Ovary (tissue), 9 donors: ENCODE data around the gene KRTAP5-7. TPM values are rescaled to one million over a fixed set of nuclear protein-coding genes. Genes with fewer than 3 reads are reported as not detected.

Experiments
- DNase-seq, 5 donors: peaks; one replicate each; pipeline ENCODE4 v3.0.0-alpha.2; 2019 to 2020
- H3K27ac ChIP-seq, 2 donors: fragments of 200-600 bp; one replicate each; pipeline versions ENCODE4 v1.5.1 to v1.8.0; 2019 to 2022
- H3K27me3 ChIP-seq: fragments of 200-600 bp; one replicate; pipeline ENCODE4 v1.8.0; 2022
- H3K36me3 ChIP-seq: fragments of 200-600 bp; sonication (generic); one replicate; pipeline ENCODE4 v1.5.1; 2019
- H3K4me1 ChIP-seq: one replicate; pipeline ENCODE4 v1.8.1; 2013; ENCODE audit warnings: mild to moderate bottlenecking, moderate library complexity; ENCODE audit not compliant: insufficient read depth
- H3K4me3 ChIP-seq: fragments of 200-600 bp; sonication (generic); one replicate; pipeline ENCODE4 v1.5.1; 2017
- H3K9me3 ChIP-seq, 2 donors: fragments of 200-600 bp in 1 of 2; sonication (generic) in 1 of 2; one replicate each; pipeline versions ENCODE4 v1.5.1 to v1.8.1; 2013 to 2019; ENCODE audit warnings: mild to moderate bottlenecking in 1 of 2, moderate library complexity in 1 of 2
- EP300 ChIP-seq: sonication (generic); formaldehyde crosslinking; IDR thresholded peaks from one replicate; pipeline ENCODE4 v1.6.1; 2017; ENCODE audit warnings: antibody characterized with exemption
- POLR2A ChIP-seq: fragments of 450-650 bp; IDR thresholded peaks from one replicate; pipeline ENCODE4 v1.6.1; 2017; ENCODE audit warnings: antibody characterized with exemption, mild to moderate bottlenecking, moderate library complexity
- WGBS, 3 donors: extraction: QIAGEN DNeasy Blood & Tissue Kit in 1 of 3; methylation state at CpG; one replicate each; pipeline versions ENCODE4 v1.1.5 to v1.1.7; 2013 to 2017; 5-methylcytosine and 5-hydroxymethylcytosine counted together
- intact Hi-C, 4 donors: fragments of 100-400 bp; cut with DNase I; formaldehyde crosslinking; loops; one replicate each; pipeline versions ENCODE4 v1.11.0 to v1.15.1; 2022 to 2023
- polyA plus RNA-seq, 2 donors: library from polyadenylated mRNA; stranded (reverse); fragments of 200-250 nt in 1 of 2; fragments of 350-450 nt in 1 of 2; fragmentation: Illumina TruSeq in 1 of 2; extraction: RNeasy Lipid Tissue Mini Kit (QIAGEN cat#74804) in 1 of 2; gene quantifications; one replicate each; pipeline ENCODE4 v1.2.3, GENCODE V29; 2013 to 2014
- total RNA-seq, 7 donors: library from RNA; depleted of rRNA in 2 of 7; stranded (reverse); fragments of >200 nt in 2 of 7; fragmentation: NEBNext Ultra II Directional in 3 of 7; extraction: Animal tissue kit (Norgen Biotek cat#: 25700) in 3 of 7; gene quantifications; one replicate each; pipeline versions ENCODE4 v1.1.0 to v1.2.4, GENCODE V29; 2016 to 2023
- TF ChIP-seq, protein P1 (sequence below), 3 donors: fragments of 450-650 bp in 2 of 3; fragments of 200-600 bp in 1 of 3; IDR thresholded peaks; one replicate each; pipeline versions ENCODE4 v1.5.1 to v1.8.0; 2016 to 2022; ENCODE audit warnings: antibody characterized with exemption in 3 of 3, mild to moderate bottlenecking in 1 of 3
- donor health status: DM: no; HTN: no; CAD: no; lungs with moderate emphysema.
- donor health status: DM: no; HTN: no; CAD: no.
- donor health status: Bipolar disorder and iron deficiency.
- donor health status: DM: yes; HTN: yes; CAD: no.
- donor health status: DM: no; HTN: no; CAD: no.
- donor health status: DM: yes; HTN: yes; CAD: no.

Gene KRTAP5-7
- total and polyA plus RNA-seq, 9 donors = 0.22 to 0.27 (median 0.23) TPM; not detected in 5

- H3K27me3 ChIP-seq = no peaks in the 10 kb centered on the region
- H3K9me3 ChIP-seq = no peaks in the 10 kb centered on the region
- no peak overlapping the region for H3K4me3 ChIP-seq
- no peak overlapping the region for H3K27ac ChIP-seq
- peaks cover 13% of the 10 kb centered on the region for H3K4me1 ChIP-seq
- 88 to 94% (median 90%) methylated on average over 9 of the region's 9 CpGs for WGBS, 3 donors
- DNase-seq = no peak
- intact Hi-C loops = no loop called here
- no peaks in the 10 kb centered on the region for H3K36me3 ChIP-seq
- TF ChIP-seq EP300 = no peak
- TF ChIP-seq, protein P1, sequence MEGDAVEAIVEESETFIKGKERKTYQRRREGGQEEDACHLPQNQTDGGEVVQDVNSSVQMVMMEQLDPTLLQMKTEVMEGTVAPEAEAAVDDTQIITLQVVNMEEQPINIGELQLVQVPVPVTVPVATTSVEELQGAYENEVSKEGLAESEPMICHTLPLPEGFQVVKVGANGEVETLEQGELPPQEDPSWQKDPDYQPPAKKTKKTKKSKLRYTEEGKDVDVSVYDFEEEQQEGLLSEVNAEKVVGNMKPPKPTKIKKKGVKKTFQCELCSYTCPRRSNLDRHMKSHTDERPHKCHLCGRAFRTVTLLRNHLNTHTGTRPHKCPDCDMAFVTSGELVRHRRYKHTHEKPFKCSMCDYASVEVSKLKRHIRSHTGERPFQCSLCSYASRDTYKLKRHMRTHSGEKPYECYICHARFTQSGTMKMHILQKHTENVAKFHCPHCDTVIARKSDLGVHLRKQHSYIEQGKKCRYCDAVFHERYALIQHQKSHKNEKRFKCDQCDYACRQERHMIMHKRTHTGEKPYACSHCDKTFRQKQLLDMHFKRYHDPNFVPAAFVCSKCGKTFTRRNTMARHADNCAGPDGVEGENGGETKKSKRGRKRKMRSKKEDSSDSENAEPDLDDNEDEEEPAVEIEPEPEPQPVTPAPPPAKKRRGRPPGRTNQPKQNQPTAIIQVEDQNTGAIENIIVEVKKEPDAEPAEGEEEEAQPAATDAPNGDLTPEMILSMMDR (IDR thresholded peaks at IDR 0.05) = no peak
- TF ChIP-seq POLR2A = no peak
These were observed 35.1 kb upstream of the KRTAP5-7 start for GRCh38 chr11:71491940-71492339.

DNA sequence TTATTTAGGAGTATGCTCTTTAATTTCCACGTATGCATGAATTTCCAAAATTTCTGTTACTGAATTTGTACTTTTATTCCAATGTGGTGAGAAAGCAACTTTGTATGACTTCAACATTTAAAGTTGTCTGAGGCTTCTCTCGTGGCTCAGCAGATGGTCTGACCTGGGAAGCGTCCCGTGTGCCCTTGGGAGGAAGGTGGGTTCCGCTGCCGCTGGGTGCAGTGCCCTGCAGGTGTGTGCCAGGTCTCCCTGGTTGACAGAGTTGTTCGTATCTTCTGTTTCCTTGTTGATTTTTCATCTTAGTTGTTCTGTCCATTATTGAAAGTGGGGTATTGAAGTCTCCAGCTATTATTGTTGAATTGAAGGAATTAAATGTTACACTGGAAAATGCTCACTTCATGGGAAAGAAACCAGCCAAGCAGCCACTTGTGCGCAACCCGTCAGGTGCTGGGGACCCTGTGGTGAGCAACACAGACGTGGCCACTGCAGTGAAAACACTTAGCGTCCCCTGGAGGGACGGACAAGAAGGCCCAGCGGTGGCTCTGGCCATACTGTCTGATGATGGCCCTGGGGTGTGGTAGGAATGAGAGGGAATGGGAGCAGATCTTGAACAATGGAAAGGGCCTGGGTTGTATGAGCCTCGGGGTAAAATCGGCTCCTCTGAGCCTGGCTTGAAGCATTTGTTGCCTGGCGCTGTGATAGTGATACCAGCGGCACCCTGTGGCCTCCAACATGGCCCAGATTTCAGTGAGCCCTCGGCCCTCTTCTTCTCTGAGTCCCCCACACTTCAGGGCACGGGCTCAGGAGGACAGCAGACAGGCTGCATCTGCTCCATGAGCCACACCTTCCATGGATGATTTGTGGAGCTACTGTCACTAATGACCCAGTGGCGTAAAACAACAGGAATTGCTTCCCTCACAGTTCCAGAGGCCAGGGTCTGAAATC, 31.5 kb upstream of the KRTAP5-7 start:
- TF ChIP-seq POLR2A (no peak), EP300 (no peak)
- TF ChIP-seq, protein P1 (IDR thresholded peaks at IDR 0.05) = no peak
- no peaks in the 10 kb centered on the region for H3K4me1 ChIP-seq
- H3K36me3 ChIP-seq = no peaks in the 10 kb centered on the region
- intact Hi-C loops = no loop called here
- WGBS, 3 donors = 91 to 95% (median 94%) methylated on average over 20 of the region's 20 CpGs
- no peak overlapping the region for H3K27ac ChIP-seq
- no peak overlapping the region for H3K4me3 ChIP-seq
- H3K9me3 ChIP-seq = no peaks in the 10 kb centered on the region
- no peaks in the 10 kb centered on the region for H3K27me3 ChIP-seq
- DNase-seq = no peak

- WGBS, 3 donors = 96 to 99% (median 97%) methylated on average over 13 of the region's 13 CpGs
- H3K27me3 ChIP-seq = no peaks in the 10 kb centered on the region
- H3K9me3 ChIP-seq = no peaks in the 10 kb centered on the region
- H3K4me1 ChIP-seq = no peaks in the 10 kb centered on the region
- intact Hi-C loops = no loop called here
- H3K36me3 ChIP-seq = no peaks in the 10 kb centered on the region
- no peak overlapping the region for H3K27ac ChIP-seq
- TF ChIP-seq POLR2A (no peak), EP300 (no peak)
- TF ChIP-seq, protein P1 (IDR thresholded peaks at IDR 0.05) = no peak
- H3K4me3 ChIP-seq = no peak overlapping the region
- DNase-seq = no peak
These were observed 30.6 kb upstream of the KRTAP5-7 start for GRCh38 chr11:71496421-71496820.

DNA sequence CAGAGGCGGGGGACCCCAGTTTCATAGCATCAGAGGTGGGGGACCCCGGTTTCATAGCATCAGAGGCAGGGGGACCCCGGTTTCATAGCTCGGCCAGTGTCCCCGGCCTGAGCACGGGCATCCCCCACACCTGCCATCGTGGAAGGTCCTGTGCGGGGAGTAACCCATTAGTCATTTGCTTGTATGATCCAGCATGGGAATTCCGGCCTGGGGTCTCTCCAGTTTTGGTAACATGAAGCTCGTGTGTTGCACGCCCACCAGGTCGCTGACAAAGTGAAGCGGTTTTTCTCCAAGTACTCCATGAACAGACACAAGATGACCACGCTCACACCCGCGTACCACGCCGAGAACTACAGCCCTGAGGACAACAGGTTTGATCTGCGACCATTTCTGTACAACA, 29.0 kb upstream of the KRTAP5-7 start:
- no peak for DNase-seq
- Histone ChIP-seq H3K36me3 (no peaks in the 10 kb centered on the region), H3K27ac (no peak overlapping the region), H3K4me1 (no peaks in the 10 kb centered on the region), H3K27me3 (no peaks in the 10 kb centered on the region), H3K9me3 (no peaks in the 10 kb centered on the region), H3K4me3 (no peak overlapping the region)
- WGBS, 3 donors = 94 to 97% (median 94%) methylated on average over 19 of the region's 19 CpGs
- TF ChIP-seq EP300 (no peak), POLR2A (no peak)
- TF ChIP-seq, protein P1 (IDR thresholded peaks at IDR 0.05) = no peak
- intact Hi-C loops = no loop called here
